OCI-LY1 (cell line): Measurements from ENCODE around the gene HAND2.

Experiments used
- EZH2 ChIP-seq: fragments of 200-600 bp; sonication (generic), shearing (Covaris generic); IDR thresholded peaks from 2 replicates; pipeline ENCODE4 v1.8.0; 2017; ENCODE audit warnings: borderline replicate concordance, mixed run types, mild to moderate bottlenecking, antibody characterized with exemption, low read length, moderate library complexity, mixed read lengths
- TF ChIP-seq, protein P1 (sequence below): fragments of 200-600 bp; sonication (generic), shearing (Covaris generic); IDR thresholded peaks from 2 replicates; pipeline ENCODE4 v1.5.1; 2017; ENCODE audit warnings: mild to moderate bottlenecking, antibody characterized with exemption, low read length, moderate library complexity, mixed read lengths

DNA sequence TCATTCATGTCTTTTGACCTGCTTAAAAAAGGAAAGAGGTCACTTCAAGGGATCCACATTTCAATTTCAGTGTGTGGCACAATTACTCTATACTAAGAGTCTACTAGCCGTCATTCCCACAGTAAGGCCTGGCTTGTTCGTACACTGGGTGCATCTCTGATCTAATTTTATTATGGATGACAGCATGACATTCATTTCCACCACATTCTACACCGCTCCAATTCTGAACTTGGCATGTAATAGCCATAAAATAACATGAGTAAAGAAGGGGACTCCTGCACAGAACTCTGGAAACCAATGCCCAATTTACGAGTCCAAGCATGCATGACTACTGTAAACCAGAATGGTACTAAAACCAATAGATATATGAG lies 51.1 kb downstream of the HAND2 start:
- TF ChIP-seq, protein P1, sequence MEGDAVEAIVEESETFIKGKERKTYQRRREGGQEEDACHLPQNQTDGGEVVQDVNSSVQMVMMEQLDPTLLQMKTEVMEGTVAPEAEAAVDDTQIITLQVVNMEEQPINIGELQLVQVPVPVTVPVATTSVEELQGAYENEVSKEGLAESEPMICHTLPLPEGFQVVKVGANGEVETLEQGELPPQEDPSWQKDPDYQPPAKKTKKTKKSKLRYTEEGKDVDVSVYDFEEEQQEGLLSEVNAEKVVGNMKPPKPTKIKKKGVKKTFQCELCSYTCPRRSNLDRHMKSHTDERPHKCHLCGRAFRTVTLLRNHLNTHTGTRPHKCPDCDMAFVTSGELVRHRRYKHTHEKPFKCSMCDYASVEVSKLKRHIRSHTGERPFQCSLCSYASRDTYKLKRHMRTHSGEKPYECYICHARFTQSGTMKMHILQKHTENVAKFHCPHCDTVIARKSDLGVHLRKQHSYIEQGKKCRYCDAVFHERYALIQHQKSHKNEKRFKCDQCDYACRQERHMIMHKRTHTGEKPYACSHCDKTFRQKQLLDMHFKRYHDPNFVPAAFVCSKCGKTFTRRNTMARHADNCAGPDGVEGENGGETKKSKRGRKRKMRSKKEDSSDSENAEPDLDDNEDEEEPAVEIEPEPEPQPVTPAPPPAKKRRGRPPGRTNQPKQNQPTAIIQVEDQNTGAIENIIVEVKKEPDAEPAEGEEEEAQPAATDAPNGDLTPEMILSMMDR, result no peak
- TF ChIP-seq EZH2, result no peak
